GM12892 (cell line): Measurements from ENCODE around the gene NSF.
"Not testable (repeated sequence)": the region's sequence is repeated elsewhere in the genome, so short reads cannot be mapped to it uniquely, and the experiment has no call there.

ENCODE experiments used
- DNase-seq: peaks from one replicate; pipeline ENCODE4 v3.0.0; 2011; ENCODE audit not compliant: insufficient read length
- FAIRE-seq: peaks from 2 replicates; lab custom pipeline; 2011; peaks lifted over from hg19 to GRCh38; lab: Jason Lieb, UNC
- POLR2A ChIP-seq: IDR thresholded peaks from 2 replicates; pipeline ENCODE4 v1.6.1; 2011; ENCODE audit warnings: low read depth, low read length, control low read depth
- POLR2AphosphoS5 ChIP-seq: IDR thresholded peaks from 2 replicates; pipeline ENCODE4 v1.6.1; 2011; ENCODE audit warnings: low read depth, low read length, control low read depth
- TAF1 ChIP-seq: IDR thresholded peaks from 2 replicates; pipeline ENCODE4 v1.6.1; 2011; ENCODE audit warnings: low read depth, mild to moderate bottlenecking, control low read depth, low read length, borderline replicate concordance

NSF gene

DNA sequence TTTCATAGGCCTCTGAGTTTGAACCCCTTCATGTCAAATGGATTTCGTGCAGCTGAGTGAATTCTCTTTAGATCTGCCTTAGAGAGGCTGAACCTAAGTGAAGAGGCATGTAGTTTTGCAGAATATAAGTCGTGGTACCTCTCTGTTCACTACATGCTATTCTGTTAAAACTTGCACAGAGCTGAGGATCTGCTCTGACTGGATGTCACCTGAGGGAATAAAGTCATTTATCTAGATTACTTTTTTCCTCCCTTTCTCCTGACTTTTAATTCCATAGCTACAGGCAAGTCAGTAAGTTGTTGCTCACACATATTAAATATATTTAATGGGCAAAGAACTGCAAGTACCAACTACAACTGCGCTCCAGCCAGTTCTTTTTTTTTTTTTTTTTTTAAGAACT lies 163.3 kb downstream of the NSF start:
- FAIRE-seq: no peak
- TF ChIP-seq POLR2AphosphoS5: no peak
- TF ChIP-seq TAF1: no peak
- no peak for TF ChIP-seq POLR2A
- DNase-seq: no peak

DNA sequence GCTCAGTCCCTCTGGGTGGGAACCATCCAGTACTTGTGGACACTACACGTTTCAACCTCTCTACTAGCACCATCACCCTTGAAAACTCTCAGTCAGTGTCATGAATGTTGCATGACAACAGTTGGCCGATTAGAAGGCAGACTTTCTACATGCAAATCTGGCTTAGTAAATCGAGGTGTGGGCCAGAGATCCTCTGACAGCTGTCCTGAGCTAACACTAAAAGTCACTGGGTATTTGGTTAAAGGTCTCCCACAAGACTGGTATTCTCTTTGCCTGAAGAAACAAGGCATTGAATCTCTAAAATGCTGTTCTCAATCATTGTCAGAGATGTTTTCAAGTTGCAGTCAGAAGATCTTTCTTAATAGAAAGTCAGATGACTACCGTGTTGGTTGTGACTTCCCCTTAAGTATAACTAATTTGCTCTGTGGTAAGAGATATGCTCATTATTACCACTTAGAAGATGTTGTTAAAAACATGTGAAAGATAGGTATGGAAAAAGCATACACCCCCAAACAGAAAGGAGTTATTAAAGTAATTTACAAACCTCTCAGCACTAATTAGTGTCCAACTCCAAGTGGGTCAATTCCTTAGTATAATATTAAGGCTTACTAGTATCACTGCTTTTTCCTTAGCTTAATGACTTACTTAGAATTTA lies 165.7 kb downstream of the NSF start:
- no peak for FAIRE-seq
- TF ChIP-seq POLR2A (no peak), POLR2AphosphoS5 (no peak), TAF1 (no peak)
- no peak for DNase-seq

DNA sequence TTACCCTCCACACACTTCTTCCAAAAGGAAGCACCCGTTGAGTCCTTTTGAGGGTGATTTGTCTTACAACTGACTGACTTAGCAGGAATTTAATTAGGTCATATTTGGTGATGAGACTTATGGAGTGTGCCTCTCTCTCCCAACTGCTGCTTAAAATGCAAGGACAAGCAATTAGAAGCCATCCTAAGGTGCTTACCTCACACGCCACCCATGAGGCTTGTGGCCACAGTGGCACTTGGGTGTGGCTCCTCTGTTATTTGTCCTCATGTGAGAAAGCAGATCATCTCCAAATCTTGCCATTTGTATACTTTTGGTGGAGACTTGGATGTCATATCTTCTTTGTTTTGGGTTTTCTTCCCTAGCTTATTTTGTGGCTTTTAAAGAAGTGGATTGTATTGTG lies 166.4 kb downstream of the NSF start:
- no peak for DNase-seq
- TF ChIP-seq POLR2A (no peak), TAF1 (no peak), POLR2AphosphoS5 (no peak)
- no peak for FAIRE-seq

DNA sequence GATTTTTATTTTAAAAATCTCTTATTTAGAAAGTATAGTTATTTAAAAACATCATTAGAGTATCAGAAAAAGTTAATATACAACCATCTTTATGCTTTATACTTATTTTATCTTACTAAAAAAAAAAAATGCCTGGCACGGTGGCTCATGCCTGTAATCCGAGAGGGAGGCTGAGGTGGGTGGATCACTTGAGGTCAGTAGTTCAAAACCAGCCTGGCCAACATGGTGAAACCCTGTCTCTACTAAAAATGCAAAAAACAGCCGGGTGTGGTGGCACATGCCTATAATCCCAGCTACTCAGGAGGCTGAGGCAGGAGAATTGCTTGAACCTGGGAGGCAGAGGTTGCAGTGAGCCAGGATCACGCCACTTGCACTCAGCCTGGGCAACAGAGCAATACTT lies 167.1 kb downstream of the NSF start:
- not testable (repeated sequence) for DNase-seq, FAIRE-seq

DNA sequence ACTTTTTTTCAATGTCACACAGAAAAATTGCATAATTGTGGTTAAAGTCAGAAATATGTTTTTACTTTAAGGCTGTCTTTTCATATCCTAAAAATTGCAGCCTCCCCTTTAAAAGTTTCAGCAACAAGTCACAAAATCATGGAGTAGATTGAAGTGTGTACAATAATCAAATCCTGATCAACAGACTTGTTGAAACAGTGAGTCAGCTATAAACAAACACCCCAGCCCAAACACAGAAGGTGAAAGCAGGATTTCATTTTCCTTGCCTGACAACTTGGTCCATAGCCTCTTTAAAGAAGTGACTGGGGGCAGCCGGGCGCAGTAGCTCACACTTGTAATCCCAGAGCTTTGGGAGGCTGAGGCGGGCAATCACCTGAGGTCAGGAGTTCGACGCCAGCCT lies 168.1 kb downstream of the NSF start:
- FAIRE-seq: no peak
- TF ChIP-seq TAF1 (no peak), POLR2A (no peak), POLR2AphosphoS5 (no peak)
- no peak for DNase-seq

DNA sequence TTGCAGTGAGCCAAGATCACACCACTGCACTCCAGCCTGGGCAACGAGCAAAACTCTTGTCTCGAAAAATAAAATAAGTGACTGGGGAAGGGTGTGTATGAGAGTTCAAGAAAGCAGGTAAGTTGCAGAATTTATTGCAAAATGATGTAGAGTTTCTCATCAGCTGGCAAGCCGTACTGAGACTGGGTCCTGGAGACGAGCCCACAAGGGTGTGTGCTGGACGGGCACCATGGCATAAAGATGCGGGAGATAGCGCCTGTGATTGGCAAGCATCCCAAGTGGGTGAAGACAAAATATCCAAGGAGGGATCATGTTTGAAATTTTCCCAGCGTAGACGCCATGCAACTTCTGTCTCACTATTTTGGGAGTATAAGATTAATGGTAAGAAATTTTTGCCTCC lies 168.7 kb downstream of the NSF start:
- DNase-seq: no peak
- FAIRE-seq: no peak
- TF ChIP-seq POLR2AphosphoS5 (no peak), TAF1 (no peak), POLR2A (no peak)

DNA sequence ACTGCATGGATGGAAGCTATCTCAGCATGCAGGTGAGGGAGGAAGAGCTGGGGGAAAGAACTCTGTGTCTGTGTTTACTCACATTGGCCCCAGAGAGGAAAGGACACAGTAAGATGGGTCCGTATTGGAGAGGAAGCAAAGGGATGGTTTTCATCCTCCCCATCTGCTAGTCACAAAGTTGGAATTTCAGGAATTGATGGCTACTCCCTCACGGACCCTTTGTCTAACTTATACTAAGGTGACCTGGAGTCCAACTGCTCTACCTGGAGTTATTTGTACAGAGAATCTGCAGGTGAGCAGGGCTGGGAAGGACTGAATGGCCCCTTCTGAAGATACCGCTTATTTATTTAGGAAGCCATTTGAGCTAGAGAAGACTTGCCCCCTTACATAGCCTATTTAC lies 172.9 kb downstream of the NSF start:
- no peak for TF ChIP-seq TAF1
- no peak for TF ChIP-seq POLR2A
- TF ChIP-seq POLR2AphosphoS5: no peak
- FAIRE-seq (no peak), DNase-seq (no peak)

DNA sequence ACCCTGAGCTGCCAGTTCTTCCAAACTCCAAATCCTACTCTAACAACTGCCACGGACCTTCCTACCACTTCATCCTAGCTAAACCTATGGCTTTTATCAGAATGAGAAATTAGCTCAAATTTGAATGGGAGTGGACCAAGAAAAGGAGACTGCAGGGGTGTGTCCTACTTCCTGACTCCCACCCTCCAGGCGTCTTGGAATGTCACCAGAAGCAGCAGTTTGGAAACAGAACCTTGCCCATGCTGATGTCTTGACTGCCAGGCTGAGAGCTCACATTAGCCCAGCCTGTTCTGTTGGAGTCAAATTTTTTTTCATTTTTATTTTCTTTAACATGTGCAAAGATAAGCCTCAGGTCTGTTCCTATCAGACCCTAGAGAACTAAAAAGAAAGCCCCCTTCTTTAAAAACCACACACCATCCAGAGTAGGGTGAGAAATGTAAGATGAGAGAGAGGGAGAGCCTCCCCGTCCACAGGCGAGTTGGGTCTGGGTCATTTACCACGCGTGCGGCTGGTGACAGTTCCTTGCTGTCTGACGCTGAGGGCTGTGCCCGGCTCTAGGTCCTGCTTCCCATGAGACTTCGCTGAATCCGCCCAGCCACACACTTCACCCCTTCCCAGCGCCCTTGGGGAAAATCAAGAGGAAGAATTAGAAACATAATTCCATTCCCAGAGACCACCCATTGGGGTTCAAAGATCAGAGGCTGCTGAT lies 173.7 kb downstream of the NSF start:
- DNase-seq (no peak), FAIRE-seq (no peak)
- TF ChIP-seq TAF1 (no peak), POLR2AphosphoS5 (no peak), POLR2A (no peak)

DNA sequence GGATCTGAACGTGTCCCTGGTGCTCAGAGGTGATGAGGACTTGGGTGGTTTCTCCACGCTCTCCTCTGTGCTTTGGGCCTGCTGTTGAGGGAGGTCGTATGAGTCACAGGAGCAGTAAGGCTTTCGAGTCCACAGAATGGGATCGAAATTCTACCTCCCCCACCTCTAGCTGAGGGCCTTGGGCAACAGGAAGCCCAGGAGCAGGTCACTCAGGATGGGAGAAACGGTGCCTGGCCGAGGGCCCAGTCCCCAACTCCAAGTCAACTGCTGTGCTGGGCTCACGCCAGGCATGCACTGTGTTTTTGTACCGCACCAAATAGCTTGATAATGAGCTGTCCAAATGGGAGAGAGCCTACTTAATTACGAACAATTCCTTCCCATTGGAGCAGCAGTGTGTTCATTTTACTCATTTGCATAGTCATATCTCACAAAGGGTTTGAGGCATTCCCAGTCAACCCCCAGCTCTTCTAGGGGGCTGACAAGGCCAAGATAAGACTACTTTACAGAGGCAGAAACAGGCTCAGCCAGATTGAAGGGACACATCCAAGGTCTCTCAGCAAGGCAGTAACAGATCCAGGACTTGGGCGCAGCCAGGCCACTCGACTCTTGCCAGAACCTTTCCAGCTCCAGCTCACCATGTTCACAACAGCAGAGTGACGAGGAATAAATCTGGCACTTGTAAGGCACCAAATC lies 174.4 kb downstream of the NSF start:
- FAIRE-seq: no peak
- no peak for DNase-seq
- TF ChIP-seq TAF1 (no peak), POLR2AphosphoS5 (no peak), POLR2A (no peak)

DNA sequence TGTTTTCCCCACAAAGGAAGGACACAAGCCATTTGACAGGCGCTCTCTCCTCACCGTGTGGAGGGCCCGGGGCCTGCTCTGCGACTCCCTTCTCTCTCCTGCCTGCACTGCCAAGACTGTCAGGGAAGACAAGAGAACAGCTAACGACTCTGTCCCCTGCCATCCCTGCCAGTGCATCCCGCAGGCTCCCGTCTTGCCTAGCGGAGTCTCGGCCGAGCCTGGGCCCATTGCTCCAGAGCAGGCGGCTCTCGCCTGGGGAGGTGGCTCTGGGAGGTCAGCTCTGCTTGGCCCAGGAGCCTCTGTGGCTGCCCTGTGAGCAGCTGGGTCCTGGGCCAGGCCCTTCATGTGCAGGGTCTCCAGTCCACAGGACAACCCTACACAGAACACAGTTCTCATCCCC lies 175.0 kb downstream of the NSF start:
- no peak for TF ChIP-seq TAF1
- no peak for TF ChIP-seq POLR2AphosphoS5
- no peak for TF ChIP-seq POLR2A
- FAIRE-seq (no peak), DNase-seq (no peak)

DNA sequence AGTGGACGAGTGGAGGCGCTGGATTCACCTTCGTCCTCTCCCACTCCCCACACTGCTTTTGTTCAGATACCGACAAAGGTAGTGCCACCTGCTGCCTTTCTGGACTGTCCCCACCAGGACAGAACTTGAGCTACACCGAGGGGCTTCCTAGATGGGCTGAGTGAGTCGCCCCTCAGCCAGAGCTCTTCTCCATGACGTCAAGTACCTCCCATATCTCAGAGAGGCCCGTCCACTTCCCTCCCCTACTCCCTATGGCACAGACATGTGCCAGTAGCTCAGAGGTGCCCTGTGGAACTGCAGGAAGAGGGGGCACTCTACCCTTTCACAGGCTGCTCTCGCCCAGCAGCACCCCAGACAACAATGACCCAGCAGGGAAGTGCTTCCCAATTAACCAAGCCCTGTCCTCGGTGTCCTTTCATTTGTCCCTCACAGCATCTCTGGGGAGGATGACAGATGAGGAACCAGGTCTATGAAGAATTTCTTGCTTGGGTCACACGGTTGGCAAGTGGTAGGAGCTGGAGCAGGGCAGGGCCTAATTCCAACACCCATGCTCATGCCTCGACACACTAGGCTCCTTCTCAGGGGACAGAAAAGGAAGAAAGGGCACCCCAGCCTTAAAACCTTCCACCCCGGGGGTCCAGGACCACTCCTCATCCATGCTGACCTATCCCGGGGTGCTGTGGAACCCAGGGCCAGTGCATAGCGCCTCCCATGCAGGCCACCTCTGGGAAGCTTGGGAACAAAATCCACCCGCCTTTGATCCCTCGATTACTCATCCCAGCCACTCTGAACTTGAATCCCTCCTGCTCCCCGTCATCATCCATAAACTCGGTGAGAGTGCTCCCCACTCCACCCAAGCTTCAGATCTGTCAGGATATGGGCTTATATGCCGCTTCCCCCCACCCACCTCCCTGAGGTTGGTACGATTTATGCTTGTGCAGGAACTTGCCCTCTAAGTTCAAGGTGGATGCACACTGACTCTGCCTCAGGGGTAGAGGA lies 176.3 kb downstream of the NSF start:
- TF ChIP-seq POLR2AphosphoS5 (no peak), TAF1 (no peak), POLR2A (no peak)
- DNase-seq: no peak
- FAIRE-seq: no peak
